HEK293 (cell line): ENCODE data around the gene SULT1C2.

ENCODE experiments used
- GLI4 ChIP-seq: fragments of 450-650 bp; formaldehyde crosslinking; IDR thresholded peaks from 2 replicates; pipeline ENCODE4 v1.5.1; 2016; ENCODE audit warnings: missing biosample characterization, missing genetic modification characterization
- TCF7L2 ChIP-seq: IDR thresholded peaks from 2 replicates; pipeline ENCODE4 v1.6.1; 2011; ENCODE audit warnings: low read depth, mild to moderate bottlenecking, inconsistent platforms, low read length, moderate library complexity, borderline replicate concordance
- ZNF138 ChIP-seq: fragments of 450-650 bp; formaldehyde crosslinking; IDR thresholded peaks from 2 replicates; pipeline ENCODE4 v1.5.1; 2016; ENCODE audit warnings: missing biosample characterization, missing genetic modification characterization, borderline replicate concordance
- ZNF510 ChIP-seq: fragments of 450-650 bp; formaldehyde crosslinking; IDR thresholded peaks from 2 replicates; pipeline ENCODE4 v1.5.1; 2018; ENCODE audit warnings: mild to moderate bottlenecking, missing genetic modification characterization, missing biosample characterization; ENCODE audit not compliant: insufficient replicate concordance
- ZNF747 ChIP-seq: fragments of 450-650 bp; formaldehyde crosslinking; IDR thresholded peaks from 2 replicates; pipeline ENCODE4 v1.5.1; 2016; ENCODE audit warnings: missing biosample characterization, missing genetic modification characterization
- TF ChIP-seq, protein P1 (sequence below): fragments of 450-650 bp; formaldehyde crosslinking; IDR thresholded peaks from 2 replicates; pipeline ENCODE4 v1.5.1; 2016; ENCODE audit warnings: missing biosample characterization, missing genetic modification characterization
- TF ChIP-seq, protein P2 (sequence below): fragments of 450-650 bp; formaldehyde crosslinking; IDR thresholded peaks from 2 replicates; pipeline ENCODE4 v1.5.1; 2016; ENCODE audit warnings: missing biosample characterization, missing genetic modification characterization, borderline replicate concordance
- TF ChIP-seq, protein P3 (sequence below): fragments of 450-650 bp; formaldehyde crosslinking; IDR thresholded peaks from 2 replicates; pipeline ENCODE4 v1.5.1; 2016; ENCODE audit warnings: missing biosample characterization, missing genetic modification characterization

DNA sequence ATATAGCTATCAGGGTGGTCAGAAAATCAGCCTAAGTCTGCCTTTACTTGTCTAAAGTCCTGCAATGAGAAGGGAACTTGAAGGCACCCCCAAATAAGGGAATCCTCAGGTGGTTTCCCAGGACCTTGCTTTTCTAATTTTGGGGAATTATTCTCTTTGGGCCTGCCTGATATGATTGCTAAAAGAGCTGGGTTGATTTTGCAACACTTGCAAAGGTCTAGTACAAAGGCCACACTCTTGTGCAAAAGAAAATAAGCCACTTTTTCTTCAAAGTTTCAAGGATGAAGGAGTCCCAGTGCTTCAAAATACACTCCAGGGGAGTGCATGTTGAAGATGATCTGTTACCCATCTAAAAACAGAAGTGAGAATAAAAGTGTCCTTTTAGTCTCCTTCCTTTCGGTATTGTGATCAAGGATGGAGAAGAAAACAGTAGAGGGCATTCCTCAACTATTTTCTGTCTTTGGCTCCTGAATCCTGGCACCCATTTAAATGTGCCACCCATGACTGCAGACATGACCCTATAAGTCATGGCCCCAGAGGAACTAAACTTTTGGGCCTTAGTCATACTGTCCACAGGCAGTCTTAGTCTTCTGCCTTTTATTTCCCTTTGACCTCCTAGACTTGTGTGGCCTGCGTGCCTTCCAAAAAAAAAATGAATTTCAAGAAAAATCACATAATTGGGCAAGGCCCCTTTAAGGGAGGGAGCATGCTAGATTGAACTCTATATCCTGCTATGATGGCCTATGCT is 43.9 kb upstream of the SULT1C2 start:
- TF ChIP-seq, protein P1, sequence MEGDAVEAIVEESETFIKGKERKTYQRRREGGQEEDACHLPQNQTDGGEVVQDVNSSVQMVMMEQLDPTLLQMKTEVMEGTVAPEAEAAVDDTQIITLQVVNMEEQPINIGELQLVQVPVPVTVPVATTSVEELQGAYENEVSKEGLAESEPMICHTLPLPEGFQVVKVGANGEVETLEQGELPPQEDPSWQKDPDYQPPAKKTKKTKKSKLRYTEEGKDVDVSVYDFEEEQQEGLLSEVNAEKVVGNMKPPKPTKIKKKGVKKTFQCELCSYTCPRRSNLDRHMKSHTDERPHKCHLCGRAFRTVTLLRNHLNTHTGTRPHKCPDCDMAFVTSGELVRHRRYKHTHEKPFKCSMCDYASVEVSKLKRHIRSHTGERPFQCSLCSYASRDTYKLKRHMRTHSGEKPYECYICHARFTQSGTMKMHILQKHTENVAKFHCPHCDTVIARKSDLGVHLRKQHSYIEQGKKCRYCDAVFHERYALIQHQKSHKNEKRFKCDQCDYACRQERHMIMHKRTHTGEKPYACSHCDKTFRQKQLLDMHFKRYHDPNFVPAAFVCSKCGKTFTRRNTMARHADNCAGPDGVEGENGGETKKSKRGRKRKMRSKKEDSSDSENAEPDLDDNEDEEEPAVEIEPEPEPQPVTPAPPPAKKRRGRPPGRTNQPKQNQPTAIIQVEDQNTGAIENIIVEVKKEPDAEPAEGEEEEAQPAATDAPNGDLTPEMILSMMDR, result no peak
- no peak for TF ChIP-seq ZNF138 (tag by site-specific recombination)
- TF ChIP-seq ZNF747, result no peak
- TF ChIP-seq ZNF510 (tag by site-specific recombination), result no peak
- no peak for TF ChIP-seq GLI4 (tag by site-specific recombination)
- TF ChIP-seq, protein P2, sequence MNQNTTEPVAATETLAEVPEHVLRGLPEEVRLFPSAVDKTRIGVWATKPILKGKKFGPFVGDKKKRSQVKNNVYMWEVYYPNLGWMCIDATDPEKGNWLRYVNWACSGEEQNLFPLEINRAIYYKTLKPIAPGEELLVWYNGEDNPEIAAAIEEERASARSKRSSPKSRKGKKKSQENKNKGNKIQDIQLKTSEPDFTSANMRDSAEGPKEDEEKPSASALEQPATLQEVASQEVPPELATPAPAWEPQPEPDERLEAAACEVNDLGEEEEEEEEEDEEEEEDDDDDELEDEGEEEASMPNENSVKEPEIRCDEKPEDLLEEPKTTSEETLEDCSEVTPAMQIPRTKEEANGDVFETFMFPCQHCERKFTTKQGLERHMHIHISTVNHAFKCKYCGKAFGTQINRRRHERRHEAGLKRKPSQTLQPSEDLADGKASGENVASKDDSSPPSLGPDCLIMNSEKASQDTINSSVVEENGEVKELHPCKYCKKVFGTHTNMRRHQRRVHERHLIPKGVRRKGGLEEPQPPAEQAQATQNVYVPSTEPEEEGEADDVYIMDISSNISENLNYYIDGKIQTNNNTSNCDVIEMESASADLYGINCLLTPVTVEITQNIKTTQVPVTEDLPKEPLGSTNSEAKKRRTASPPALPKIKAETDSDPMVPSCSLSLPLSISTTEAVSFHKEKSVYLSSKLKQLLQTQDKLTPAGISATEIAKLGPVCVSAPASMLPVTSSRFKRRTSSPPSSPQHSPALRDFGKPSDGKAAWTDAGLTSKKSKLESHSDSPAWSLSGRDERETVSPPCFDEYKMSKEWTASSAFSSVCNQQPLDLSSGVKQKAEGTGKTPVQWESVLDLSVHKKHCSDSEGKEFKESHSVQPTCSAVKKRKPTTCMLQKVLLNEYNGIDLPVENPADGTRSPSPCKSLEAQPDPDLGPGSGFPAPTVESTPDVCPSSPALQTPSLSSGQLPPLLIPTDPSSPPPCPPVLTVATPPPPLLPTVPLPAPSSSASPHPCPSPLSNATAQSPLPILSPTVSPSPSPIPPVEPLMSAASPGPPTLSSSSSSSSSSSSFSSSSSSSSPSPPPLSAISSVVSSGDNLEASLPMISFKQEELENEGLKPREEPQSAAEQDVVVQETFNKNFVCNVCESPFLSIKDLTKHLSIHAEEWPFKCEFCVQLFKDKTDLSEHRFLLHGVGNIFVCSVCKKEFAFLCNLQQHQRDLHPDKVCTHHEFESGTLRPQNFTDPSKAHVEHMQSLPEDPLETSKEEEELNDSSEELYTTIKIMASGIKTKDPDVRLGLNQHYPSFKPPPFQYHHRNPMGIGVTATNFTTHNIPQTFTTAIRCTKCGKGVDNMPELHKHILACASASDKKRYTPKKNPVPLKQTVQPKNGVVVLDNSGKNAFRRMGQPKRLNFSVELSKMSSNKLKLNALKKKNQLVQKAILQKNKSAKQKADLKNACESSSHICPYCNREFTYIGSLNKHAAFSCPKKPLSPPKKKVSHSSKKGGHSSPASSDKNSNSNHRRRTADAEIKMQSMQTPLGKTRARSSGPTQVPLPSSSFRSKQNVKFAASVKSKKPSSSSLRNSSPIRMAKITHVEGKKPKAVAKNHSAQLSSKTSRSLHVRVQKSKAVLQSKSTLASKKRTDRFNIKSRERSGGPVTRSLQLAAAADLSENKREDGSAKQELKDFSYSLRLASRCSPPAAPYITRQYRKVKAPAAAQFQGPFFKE (tag by site-specific recombination), result no peak
- no peak for TF ChIP-seq TCF7L2
- TF ChIP-seq, protein P3, sequence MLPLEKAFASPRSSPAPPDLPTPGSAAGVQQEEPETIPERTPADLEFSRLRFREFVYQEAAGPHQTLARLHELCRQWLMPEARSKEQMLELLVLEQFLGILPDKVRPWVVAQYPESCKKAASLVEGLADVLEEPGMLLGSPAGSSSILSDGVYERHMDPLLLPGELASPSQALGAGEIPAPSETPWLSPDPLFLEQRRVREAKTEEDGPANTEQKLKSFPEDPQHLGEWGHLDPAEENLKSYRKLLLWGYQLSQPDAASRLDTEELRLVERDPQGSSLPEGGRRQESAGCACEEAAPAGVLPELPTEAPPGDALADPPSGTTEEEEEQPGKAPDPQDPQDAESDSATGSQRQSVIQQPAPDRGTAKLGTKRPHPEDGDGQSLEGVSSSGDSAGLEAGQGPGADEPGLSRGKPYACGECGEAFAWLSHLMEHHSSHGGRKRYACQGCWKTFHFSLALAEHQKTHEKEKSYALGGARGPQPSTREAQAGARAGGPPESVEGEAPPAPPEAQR (tag by site-specific recombination), result no peak
